HG03460 (cell line): ENCODE data around the gene EFHC1.

Experiments used
- ATAC-seq: cut with Tn5 transposase; IDR thresholded peaks from one replicate; pipeline ENCODE4 v1.9.1; 2021; ENCODE audit not compliant: unreplicated experiment

EFHC1 gene

DNA sequence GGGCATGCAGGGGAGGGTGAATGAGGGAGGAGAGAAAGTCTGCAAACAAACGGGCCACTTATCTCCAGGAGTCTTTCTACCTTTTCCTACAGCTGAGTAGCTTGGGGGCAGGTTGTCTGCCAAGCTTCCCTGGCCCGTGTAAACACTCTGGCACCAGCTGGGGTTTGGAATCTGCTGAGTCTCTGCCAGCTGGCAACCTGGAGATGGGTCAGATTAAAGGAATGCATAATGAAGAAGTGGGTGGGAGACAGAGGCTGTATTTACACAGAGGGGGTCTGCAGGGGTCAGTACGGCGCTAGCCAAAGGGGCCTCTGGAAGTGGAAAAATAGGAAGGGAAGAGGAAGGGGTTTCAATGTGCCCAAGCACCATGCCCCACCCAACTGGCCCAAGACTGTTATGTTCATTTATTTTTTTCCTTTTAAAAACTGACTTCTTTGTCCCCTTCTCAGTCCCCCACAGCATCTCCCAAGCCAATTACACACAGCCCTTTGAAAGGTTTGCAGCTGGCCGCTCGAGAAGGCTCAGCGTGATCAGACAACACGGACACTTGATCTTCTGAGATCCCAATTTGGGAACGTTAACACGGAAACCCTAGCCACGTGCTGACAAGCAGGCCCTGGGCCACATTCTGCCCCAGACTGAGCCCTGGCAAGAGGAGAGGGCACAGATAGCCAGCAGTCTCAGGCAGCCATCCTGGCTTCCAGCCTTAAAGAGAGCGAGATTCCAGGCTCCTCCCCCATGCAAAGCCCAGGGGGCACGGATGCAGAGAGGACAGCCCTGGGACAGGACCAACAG is 131.5 kb downstream of the EFHC1 start:
- no peak for ATAC-seq

DNA sequence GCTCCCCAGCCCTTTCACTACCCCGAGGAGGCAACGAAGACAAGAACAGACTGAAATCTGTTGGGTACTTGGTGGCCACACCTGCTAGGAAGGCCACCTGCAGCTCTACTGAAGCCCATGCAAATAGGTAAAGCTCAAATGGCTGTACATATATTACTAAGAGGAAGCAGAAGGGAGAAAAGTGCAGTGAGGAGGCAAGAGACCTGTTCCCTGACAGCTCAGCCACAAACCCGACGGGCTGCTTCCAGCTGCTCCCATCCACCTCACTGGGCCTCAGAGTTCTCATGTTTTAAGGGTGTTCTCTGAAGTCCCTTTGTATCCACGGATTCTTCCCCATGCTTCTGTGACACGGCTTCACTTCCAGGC is 132.1 kb downstream of the EFHC1 start:
- ATAC-seq = peak; percentile 92

DNA sequence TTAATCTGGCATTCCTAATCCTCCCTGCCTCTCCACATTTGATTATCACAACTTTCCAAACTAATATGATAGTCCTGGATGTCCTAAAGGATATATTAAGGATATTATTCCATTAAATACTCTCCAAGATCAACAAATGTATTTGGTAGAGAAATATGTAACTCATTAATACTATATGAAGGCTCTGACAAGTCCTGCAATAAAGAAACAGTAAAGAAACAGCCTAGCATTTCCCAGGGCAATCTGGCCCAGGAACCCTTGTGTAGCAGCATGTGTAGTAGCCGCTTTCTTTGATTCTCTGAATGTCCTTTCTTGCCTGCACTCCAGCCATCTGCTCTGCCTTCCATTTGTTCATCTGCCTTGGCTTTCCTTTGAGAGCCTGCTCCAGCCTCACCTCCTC is 133.0 kb downstream of the EFHC1 start:
- no peak for ATAC-seq

DNA sequence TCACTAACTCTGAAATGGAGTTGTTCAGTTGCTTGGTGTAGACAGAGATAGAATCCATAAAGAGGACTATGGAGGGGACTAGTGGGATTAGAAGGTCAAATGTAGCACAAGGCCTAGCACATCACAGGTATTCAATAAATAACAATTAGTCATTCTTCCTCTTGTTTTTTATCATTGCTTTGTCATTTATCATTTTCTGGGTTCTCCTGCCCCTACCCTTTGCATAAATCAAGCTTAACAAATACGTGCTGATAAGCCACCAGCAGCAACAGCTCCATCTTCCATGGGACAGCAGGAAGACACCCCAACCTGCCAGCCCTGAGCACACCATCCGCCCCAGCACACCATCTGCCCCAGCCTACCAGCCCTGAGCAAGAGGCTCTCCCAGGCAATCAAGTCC is 133.6 kb downstream of the EFHC1 start:
- ATAC-seq = no peak

DNA sequence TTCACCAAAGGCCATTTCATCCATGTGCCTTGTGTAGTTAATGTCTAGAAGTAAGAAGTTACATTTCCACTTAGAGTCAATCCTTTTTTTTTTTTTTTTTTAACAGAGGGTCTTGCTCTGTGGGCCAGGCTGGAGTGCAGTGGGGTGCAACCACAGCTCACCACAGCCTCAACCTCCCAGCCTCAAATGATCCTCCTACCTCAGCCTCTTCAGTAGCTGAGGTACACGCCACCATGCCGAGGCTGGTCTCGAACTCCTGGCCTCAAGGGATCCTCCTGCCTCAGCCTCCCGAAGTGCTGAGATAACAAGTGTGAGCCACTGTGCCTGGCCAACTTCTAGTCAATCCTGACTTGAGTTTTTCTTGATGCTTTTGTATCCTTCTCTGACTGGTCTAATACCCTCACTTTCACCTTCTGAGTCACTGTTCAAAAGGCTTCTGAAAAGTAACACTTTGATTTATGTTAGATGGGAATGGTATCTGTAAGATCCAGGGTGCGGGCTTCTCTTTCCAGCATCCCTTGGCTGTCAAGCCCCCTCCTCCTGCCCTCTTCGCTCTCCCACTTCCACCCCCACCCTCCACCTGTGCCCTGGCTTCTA is 134.6 kb downstream of the EFHC1 start:
- no peak for ATAC-seq

DNA sequence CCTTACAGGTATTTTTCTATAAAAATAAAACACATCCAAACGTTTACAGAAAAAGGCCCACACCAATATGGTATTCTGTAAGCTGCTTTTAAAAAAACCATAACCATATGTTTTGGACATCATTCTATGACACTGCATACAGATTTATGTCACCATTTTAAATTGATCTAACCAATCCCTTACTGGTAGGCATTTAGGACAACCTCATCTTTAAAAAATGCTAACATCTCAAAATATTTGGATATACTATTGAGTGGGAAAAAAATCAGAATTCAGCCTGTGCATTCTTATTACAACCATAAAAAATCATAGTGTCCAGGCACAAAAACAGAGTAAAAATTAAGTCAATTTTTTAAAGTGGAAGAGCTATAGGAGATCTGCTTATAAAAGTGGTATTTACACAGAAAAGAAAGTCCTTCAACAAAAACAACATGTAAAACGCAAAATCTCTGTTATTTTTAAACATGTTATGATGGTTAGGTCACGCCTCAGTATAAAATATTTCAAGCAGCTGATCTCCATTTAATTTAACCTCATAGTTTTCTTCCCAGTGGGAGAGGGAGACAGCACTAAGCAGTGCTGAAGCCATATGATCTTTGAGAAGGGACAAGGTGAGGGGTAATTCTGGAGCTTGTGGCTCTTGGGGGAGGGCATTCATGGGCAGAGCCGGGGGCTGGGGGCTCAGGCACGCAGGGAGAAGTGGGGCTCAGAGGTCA is 135.5 kb downstream of the EFHC1 start:
- no peak for ATAC-seq

DNA sequence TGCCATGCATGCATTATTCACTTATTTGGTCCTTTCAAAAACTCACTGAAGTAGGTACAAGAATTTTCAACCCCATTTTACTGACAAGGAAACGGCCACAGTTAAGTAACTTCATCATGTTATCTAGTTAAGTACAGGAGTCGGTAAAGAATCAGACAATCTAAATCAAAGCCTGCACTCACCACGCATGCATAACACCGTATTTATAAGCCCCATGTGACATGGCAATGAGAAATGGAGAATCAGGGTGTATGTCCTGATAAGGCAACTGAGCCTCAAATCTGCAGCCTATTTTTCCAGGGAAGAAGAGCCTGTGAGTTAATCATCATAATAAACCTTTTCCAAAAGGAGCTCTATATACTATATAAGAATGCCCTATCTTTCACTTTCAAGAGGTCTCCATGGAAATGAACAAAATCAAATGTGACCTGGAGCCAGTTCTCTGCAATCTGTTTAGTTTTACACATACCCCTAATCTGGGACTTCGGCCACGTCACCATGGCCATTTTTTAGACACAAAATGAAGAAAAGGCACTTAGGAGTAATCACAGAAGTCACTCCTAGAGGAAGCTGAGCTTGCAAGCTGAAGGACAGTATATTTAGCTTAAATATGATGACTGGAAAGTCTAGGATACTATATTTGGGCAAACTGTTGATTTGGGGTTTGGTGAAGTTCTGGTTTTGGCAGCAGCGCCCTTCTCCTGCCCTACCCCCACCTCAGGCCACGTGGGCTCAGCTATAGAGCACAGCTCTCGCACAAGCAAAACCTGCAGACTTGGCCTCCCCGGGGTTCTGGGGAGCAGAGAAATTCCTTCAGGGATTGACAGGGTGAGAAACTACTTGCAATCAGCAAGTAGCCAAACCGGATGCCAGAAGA is 137.5 kb downstream of the EFHC1 start:
- ATAC-seq = no peak

DNA sequence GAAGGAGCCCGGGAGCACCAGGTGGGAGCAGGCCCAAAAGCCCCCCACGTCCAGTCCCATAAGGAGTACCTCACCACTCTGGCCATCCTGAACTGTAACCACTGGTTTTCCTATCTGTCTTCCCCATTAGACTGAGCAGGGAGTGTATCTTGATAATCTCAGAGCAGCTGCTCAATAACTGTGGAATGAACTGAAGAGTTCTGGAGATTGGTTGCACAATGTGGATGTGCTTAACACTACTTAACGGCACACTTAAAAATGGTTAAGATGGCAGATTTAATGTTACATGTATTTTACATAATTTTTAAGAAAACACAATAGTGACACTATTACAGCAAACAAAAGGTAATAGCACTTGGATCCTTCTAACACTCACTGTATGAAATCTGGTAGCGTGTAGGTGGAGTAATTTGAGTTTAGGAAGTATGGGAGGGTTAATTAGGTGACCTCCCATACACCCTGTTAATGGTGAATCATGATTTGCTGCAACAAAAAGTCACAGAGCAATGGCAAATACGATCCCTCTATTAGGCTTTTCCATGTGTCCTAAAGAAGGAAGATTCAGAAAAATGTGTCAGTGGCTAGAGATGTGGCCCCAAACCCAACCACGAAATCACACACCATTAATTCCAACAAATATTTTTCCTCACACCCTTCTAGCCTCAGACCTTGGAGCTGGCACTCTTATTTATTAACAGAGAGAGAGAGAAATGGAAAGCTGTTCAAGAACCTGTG is 138.3 kb downstream of the EFHC1 start:
- no peak for ATAC-seq

DNA sequence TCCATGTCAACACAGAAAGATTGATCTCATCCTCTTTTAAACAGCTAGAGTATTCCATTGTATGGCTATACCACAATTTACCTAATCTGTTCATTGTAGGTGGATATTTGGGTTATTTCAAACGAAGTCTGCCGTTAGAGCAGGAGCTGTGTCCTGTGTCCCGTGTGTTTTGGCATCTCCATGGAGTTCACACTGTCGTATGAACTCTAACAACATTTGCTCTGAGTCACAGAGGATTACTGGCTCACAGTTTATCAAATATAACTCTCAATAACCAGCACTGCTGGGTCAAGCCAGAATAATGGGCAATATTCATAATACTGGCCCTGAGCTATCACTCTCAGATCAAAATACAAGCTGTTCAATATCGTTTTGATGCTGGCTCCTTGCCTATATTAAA is 140.3 kb downstream of the EFHC1 start:
- ATAC-seq = no peak

DNA sequence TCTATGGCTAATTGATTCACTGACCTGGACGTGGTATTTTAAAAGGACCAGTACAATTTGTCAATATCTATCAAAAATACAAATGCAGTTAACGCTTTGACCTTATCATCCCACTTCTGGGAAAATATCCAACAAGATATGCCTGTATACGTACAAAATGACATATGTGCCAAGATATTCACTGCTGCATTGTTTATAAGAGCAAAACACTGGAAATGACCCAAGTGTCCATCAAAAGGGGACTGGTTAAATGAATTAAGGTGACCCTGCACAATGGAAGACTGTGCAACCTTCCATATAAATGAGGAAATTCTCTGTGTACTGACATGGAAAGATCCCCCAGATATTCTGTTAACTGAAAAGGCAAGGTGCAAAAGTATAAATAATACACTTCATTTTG is 142.8 kb downstream of the EFHC1 start:
- ATAC-seq = no peak

DNA sequence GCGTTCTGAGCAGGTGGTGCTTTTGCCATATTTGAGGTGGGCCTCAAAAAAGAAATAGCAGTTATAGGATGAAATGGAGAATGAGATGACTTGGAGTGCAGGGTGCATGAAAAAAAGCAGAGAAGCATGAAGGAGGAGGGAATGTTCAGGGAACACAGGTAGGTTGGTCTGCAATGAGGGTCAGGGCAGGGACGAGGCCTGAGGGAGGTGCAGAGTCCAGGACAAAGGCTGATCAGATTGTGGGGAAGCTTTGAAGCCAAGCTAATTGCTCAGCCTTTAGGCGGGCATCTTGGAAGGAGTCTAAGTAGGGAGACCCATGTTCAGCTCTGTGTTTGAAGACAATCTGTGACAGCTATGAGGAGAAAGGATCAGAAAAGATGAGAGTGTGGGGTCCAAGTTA is 144.7 kb downstream of the EFHC1 start:
- ATAC-seq = no peak

DNA sequence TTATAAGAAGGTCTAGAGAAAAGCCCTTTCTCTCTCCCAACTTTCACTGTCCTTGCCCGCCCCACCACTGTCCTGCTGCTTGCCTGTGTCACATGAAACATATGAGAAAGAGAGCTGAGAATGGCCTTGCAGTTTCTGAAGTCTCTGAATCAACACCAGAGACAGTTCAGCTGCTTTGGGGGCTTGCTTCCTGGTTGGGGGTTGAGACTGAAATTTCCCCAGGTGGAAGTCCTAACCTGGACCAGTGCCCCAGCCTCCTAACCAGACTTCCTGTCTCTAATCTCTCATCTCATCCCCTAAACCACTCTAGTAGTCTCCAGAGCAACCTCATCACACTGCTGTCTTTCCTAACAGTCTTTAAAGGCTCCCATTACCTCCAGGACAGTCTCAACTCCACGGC is 146.1 kb downstream of the EFHC1 start:
- ATAC-seq = peak; percentile 61

DNA sequence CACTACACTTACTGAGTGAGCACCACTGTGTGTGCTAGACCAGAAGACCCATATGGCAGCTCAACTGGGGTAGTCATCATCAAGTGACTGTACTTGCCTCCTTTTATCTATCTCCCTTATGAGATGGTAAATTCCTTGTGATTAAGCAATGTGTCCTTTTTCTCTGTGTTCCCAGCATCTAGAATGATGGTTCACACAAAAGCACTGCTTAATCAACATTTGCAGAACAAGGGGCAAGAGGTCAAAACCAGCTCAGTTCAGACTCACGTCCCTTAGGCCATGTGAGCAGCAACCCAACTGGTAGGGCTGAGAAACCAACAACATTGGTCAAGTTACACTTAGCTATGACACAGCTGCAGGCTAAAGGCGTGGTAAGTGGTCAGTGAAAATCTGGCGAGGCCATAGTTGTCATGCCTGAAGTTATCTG is 146.7 kb downstream of the EFHC1 start:
- ATAC-seq = no peak

DNA sequence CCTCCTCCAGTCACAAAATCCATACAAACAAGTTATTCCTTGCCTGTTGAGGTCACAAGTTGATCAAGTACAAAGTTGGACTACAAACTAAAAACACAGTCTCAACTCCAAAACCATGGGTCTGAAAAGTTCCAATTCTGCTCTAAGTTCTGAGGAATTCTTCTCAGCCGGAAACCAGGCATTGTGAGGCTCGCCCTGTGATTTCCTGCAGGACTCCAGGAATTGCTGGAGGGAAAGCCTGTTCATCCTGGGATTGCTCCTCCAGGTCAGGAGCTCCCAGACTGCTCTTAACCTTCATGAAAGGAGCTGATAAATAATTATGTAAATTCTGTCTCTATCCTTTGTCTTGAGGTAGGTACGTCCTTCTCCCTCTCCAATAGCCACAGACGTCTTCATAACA is 148.2 kb downstream of the EFHC1 start:
- no peak for ATAC-seq

DNA sequence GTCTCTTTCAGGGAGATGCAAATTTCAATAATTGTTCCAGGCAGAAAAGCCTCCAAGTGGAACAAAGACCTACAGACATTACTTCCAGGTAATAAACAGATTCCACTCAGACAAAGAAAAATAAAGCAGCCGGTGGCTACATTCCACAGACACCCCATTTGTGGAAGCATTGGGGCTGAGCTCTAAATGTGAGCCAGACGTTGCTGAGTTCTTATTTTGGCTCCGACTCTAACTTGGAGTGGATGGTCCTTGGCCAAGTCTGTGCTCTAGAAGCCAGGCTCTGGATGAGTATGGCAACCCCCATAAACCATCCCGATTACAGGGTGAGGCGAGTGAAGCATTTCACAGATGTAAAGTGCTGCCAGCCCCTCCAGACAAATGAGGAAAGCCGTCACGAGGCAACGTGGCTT is 150.2 kb downstream of the EFHC1 start:
- ATAC-seq = no peak

DNA sequence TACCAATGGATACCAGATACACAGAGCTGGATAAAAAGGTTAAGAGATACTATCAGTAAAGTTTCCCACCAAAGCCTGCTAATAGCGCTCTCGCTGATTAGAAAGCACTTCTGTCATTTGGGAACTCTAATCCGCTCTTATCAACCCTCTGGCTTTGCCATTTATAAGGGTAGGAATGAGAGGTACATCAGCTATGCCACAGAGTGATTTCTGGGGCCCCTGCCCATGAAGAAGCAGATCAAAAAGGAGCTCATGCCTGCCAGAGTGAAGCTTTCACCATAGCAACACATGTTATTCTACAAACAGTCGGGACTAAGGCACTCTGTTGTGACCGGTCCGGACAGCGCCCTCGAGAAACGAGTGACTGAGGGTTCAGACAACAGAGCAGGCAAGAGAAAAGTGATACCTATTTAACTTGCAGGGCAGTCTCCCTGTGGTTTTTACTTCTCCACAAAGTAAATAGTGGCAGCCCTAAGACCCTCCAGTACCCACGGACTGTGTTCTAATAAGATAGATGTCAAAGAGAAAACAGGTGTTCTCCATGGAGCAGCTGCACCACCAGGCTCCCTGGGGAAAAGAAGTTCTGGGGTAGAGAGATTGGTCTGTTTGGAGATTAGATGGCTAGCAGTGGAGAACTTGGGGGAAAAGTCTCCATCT is 151.1 kb downstream of the EFHC1 start:
- ATAC-seq = no peak

DNA sequence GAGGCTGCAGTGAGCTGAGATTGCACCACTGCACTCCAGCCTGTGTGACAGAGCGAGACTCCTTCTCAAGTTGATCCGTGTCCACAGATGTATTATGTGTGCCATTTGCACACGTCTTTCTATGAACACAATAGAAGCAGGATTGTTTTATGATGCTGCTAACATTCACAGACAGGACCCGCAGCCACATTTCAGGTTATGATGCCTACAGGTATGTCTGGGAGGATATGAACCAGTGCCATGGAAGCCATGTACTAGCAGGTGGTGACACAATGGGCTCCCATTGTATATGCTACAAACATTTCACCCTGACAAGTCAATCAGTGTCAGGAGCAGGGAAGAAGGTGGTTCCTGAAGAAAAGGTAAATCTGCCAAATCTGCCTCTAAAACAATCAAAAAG is 152.4 kb downstream of the EFHC1 start:
- ATAC-seq = no peak

DNA sequence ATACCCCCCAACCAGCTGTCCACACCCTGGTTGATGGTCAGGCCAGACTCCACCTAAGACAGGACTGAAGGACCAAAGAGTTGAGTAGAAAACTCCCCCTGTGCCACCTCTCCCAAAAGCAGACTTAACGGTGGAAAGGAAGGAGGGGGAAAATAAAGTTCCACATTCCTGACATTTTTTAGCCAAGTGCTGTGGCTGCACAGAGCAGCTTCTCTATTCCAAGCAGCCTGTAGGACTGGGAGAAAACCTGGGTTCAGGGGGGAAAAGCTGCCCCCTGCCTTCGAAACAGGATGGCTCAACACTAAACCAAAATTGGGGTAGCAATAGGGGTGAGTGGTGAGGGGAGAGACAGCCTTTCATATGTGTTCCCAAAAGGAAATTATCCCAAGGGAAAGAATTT is 153.2 kb downstream of the EFHC1 start:
- ATAC-seq = no peak
